HepG2 (cell line): ENCODE data around the gene XXYLT1. TPM values are rescaled to one million over a fixed set of nuclear protein-coding genes. Genes with fewer than 3 reads are reported as not detected.
A peak's percentile ranks its signal among the peaks of the same experiment; 100 is the strongest.

ENCODE experiments used
- GABPA ChIP-seq, 2 experiments: IDR thresholded peaks; 2 replicates each; pipeline ENCODE4 v1.6.1; 2011 to 2016; ENCODE audit warnings: low read depth in 2 of 2, low read length in 1 of 2, missing biosample characterization in 1 of 2, missing genetic modification characterization in 1 of 2
- GATAD1 ChIP-seq: IDR thresholded peaks from 2 replicates; pipeline ENCODE4 v1.6.1; 2016; ENCODE audit warnings: missing genetic modification reagents, missing compliant biosample characterization
- ISX ChIP-seq: sonication (generic); formaldehyde crosslinking; conservative IDR thresholded peaks from 2 replicates; pipeline ENCODE4 v1.5.0; 2020; ENCODE audit warnings: missing genetic modification reagents
- KLF16 ChIP-seq, 2 experiments: sonication (generic) in 1 of 2; formaldehyde crosslinking in 1 of 2; IDR thresholded peaks; 2 replicates each; pipeline versions ENCODE4 v1.6.1 to v1.8.0; 2016 to 2023; ENCODE audit warnings: missing genetic modification reagents in 2 of 2, missing compliant biosample characterization in 1 of 2
- NR2F1 ChIP-seq, 2 experiments: fragments of 450-650 bp in 1 of 2; formaldehyde crosslinking in 1 of 2; IDR thresholded peaks; 2 replicates each; pipeline versions ENCODE4 v1.5.0 to v1.6.1; 2016 to 2020; ENCODE audit warnings: mild to moderate bottlenecking in 1 of 2, missing compliant biosample characterization in 1 of 2, missing genetic modification reagents in 1 of 2, moderate library complexity in 1 of 2
- PCBP1 ChIP-seq: fragments of 200-400 bp; formaldehyde crosslinking; IDR thresholded peaks from 2 replicates; pipeline ENCODE4 v1.6.1; 2017; ENCODE audit warnings: mild to moderate bottlenecking, low read depth, low read length, borderline replicate concordance
- SAP130 ChIP-seq: IDR thresholded peaks from 2 replicates; pipeline ENCODE4 v1.6.1; 2016; ENCODE audit warnings: low read depth
- U2AF1 ChIP-seq: fragments of 200-400 bp; formaldehyde crosslinking; optimal IDR thresholded peaks from 2 replicates; pipeline ENCODE3; 2017; ENCODE audit warnings: mild to moderate bottlenecking, low read depth, low read length
- YEATS4 ChIP-seq: sonication (generic); formaldehyde crosslinking; IDR thresholded peaks from 2 replicates; pipeline ENCODE4 v1.4.0; 2020; ENCODE audit warnings: missing genetic modification reagents, borderline replicate concordance
- ZFY ChIP-seq: sonication (generic); formaldehyde crosslinking; IDR thresholded peaks from 2 replicates; pipeline ENCODE4 v1.4.0; 2020; ENCODE audit warnings: missing genetic modification reagents
- ZHX1 ChIP-seq: sonication (generic); formaldehyde crosslinking; IDR thresholded peaks from 2 replicates; pipeline ENCODE4 v1.8.1; 2022; ENCODE audit warnings: low read depth, mild to moderate bottlenecking, missing genetic modification reagents
- ZNF33A ChIP-seq: sonication (generic); formaldehyde crosslinking; IDR thresholded peaks from 2 replicates; pipeline ENCODE4 v1.5.1; 2020; ENCODE audit warnings: missing genetic modification reagents, mild to moderate bottlenecking, moderate library complexity, borderline replicate concordance
- ZNF772 ChIP-seq: sonication (generic); formaldehyde crosslinking; IDR thresholded peaks from 2 replicates; pipeline ENCODE4 v1.5.0; 2020; ENCODE audit warnings: mild to moderate bottlenecking, missing genetic modification reagents
- polyA plus RNA-seq, 8 experiments: library from polyadenylated mRNA; depleted of rRNA in 3 of 8; stranded (reverse) in 7 of 8; unstranded in 1 of 8; fragments of >200 nt; fragmentation: Illumina TruSeq in 4 of 8; extraction: Trizol in 4 of 8; gene quantifications; 2 replicates each; pipeline versions ENCODE4 v1.2.1 to v1.2.3, GENCODE V29; 2011 to 2016; ENCODE audit warnings: low read depth in 4 of 8, missing spikeins in 1 of 8, mixed read lengths in 1 of 8; ENCODE audit not compliant: insufficient read depth in 1 of 8
- total RNA-seq, 5 experiments: library from RNA; depleted of rRNA; stranded (reverse); fragments of >200 nt; fragmentation: Illumina TruSeq; extraction: Trizol; gene quantifications; 2 replicates each; pipeline ENCODE4 v1.2.3, GENCODE V29; 2016; ENCODE audit warnings: low read depth in 1 of 5
- TF ChIP-seq, protein P1 (sequence below): sonication (generic); formaldehyde crosslinking; IDR thresholded peaks from 2 replicates; pipeline ENCODE4 v1.4.0; 2020; ENCODE audit warnings: missing genetic modification reagents, mild to moderate bottlenecking, borderline replicate concordance

The XXYLT1 gene
- total and polyA plus RNA-seq, 2 of the 13 experiments (the other 11 are each of a cell fraction or from before 2014, with no cell fraction given): 17.7 to 19.0 TPM

GRCh38 chr3:195270817-195271409, at the start of gene XXYLT1 (continued):
- TF ChIP-seq, protein P1, sequence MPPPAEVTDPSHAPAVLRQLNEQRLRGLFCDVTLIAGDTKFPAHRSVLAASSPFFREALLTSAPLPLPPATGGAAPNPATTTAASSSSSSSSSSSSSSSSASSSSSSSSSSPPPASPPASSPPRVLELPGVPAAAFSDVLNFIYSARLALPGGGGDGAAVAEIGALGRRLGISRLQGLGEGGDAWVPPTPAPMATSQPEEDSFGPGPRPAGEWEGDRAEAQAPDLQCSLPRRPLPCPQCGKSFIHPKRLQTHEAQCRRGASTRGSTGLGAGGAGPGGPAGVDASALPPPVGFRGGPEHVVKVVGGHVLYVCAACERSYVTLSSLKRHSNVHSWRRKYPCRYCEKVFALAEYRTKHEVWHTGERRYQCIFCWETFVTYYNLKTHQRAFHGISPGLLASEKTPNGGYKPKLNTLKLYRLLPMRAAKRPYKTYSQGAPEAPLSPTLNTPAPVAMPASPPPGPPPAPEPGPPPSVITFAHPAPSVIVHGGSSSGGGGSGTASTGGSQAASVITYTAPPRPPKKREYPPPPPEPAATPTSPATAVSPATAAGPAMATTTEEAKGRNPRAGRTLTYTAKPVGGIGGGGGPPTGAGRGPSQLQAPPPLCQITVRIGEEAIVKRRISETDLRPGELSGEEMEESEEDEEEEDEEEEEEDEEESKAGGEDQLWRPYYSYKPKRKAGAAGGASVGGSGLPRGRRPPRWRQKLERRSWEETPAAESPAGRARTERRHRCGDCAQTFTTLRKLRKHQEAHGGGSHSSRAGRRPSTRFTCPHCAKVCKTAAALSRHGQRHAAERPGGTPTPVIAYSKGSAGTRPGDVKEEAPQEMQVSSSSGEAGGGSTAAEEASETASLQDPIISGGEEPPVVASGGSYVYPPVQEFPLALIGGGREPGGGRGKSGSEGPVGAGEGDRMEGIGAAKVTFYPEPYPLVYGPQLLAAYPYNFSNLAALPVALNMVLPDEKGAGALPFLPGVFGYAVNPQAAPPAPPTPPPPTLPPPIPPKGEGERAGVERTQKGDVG (CRISPR knock-in tag): no peak
- no peak for TF ChIP-seq NR2F1 (CRISPR knock-in tag; IDR thresholded peaks at IDR 0.05)
- TF ChIP-seq PCBP1: 0 out of 2 replicates have a peak, but pooled peaks have one; percentile 51
- no peak; the same call in 1 of the 2 replicates for TF ChIP-seq ISX (CRISPR knock-in tag)
- TF ChIP-seq ZFY (CRISPR knock-in tag): peak; percentile 91
- TF ChIP-seq ZHX1 (CRISPR knock-in tag): 0 out of 2 replicates have a peak, but pooled peaks have one; percentile 12
- peak; percentile 43; the same call in 1 of the 2 replicates for TF ChIP-seq YEATS4 (CRISPR knock-in tag)
- peak; percentile 48; the same call in 1 of the 2 replicates for TF ChIP-seq ZNF772 (CRISPR knock-in tag)
- TF ChIP-seq GATAD1 (CRISPR knock-in tag): no peak
- peak; percentile 79 for TF ChIP-seq U2AF1
- no peak for TF ChIP-seq GABPA (IDR thresholded peaks at IDR 0.05; ENCODE audit: low read depth, low read length)
- no peak for TF ChIP-seq GABPA (CRISPR knock-in tag; IDR thresholded peaks at IDR 0.05; ENCODE audit: low read depth)
- TF ChIP-seq KLF16 (CRISPR knock-in tag; IDR thresholded peaks at IDR 0.05): no peak
- no peak for TF ChIP-seq ZNF33A (CRISPR knock-in tag)
- TF ChIP-seq SAP130: peak; percentile 50
